GM23338 (cell line): Measurements from ENCODE around the gene CCDC82. TPM values are rescaled to one million over a fixed set of nuclear protein-coding genes. Genes with fewer than 3 reads are reported as not detected.
A peak's percentile ranks its signal among the peaks of the same experiment; 100 is the strongest.

Experiments used
- ATAC-seq: fragments of 200-7000 bp; cut with Tn5 transposase; 3 replicates; pipeline ENCODE4 v1.9.1; 2020
- DNase-seq: peaks from one replicate; pipeline ENCODE4 v3.0.0-alpha.2; 2015; ENCODE audit warnings: low spot score
- H2AFZ ChIP-seq: fragments of 200-600 bp; sonication (generic); 2 replicates; pipeline ENCODE4 v1.8.0; 2016; ENCODE audit warnings: antibody characterized with exemption, mild to moderate bottlenecking, moderate library complexity
- H3F3A ChIP-seq: fragments of 200-600 bp; sonication (generic); replicated peaks from 2 replicates; pipeline ENCODE4 v1.8.0; 2017; ENCODE audit warnings: antibody characterized with exemption, mixed run types, low read depth
- H3K27ac ChIP-seq: fragments of 200-600 bp; sonication (generic); 2 replicates; pipeline ENCODE4 v1.6.1; 2016; ENCODE audit warnings: low read depth
- H3K27me3 ChIP-seq: fragments of 200-600 bp; sonication (generic); 2 replicates; pipeline ENCODE4 v1.8.0; 2016; ENCODE audit warnings: mild to moderate bottlenecking, mixed run types, moderate library complexity; ENCODE audit not compliant: insufficient read depth
- H3K36me3 ChIP-seq: fragments of 200-600 bp; sonication (generic); 2 replicates; pipeline ENCODE4 v1.8.0; 2016; ENCODE audit warnings: mild to moderate bottlenecking; ENCODE audit not compliant: insufficient read depth
- H3K4me1 ChIP-seq: fragments of 200-600 bp; sonication (generic); 2 replicates; pipeline ENCODE4 v1.8.0; 2016; ENCODE audit warnings: mild to moderate bottlenecking, moderate library complexity; ENCODE audit not compliant: insufficient read depth
- H3K4me2 ChIP-seq: fragments of 200-600 bp; sonication (generic); 2 replicates; pipeline ENCODE4 v1.7.1; 2017; ENCODE audit warnings: mixed run types
- H3K4me3 ChIP-seq: fragments of 200-600 bp; sonication (generic); 2 replicates; pipeline ENCODE4 v1.6.1; 2016; ENCODE audit warnings: mixed run types
- H3K79me2 ChIP-seq: fragments of 200-600 bp; sonication (generic); replicated peaks from 2 replicates; pipeline ENCODE4 v1.8.0; 2017; ENCODE audit warnings: mild to moderate bottlenecking; ENCODE audit not compliant: insufficient read depth
- H3K9me2 ChIP-seq: fragments of 200-600 bp; sonication (generic); 2 replicates; pipeline ENCODE4 v1.8.0; 2017; ENCODE audit not compliant: insufficient read depth
- H4K20me1 ChIP-seq: fragments of 200-600 bp; sonication (generic); replicated peaks from 2 replicates; pipeline ENCODE4 v1.8.0; 2017; ENCODE audit warnings: mild to moderate bottlenecking; ENCODE audit not compliant: insufficient read depth
- H3K27ac Mint-ChIP-seq: 2 replicates; pipeline ENCODE4 v1.8.0; 2020; ENCODE audit warnings: inconsistent platforms, mild to moderate bottlenecking, moderate library complexity, mixed read lengths
- H3K27me3 Mint-ChIP-seq: 3 replicates; pipeline ENCODE4 v1.8.0; 2022; ENCODE audit warnings: low read depth, mild to moderate bottlenecking, moderate library complexity, mixed read lengths, inconsistent platforms; ENCODE audit not compliant: insufficient read depth, poor library complexity
- H3K36me3 Mint-ChIP-seq: 3 replicates; pipeline ENCODE4 v1.8.0; 2021; ENCODE audit warnings: low read depth, mild to moderate bottlenecking, inconsistent platforms, moderate library complexity, mixed read lengths
- H3K4me1 Mint-ChIP-seq: 3 replicates; pipeline ENCODE4 v1.8.0; 2020; ENCODE audit warnings: mild to moderate bottlenecking, inconsistent platforms, mixed read lengths
- H3K4me3 Mint-ChIP-seq: 3 replicates; pipeline ENCODE4 v1.8.0; 2021; ENCODE audit warnings: moderate library complexity, mild to moderate bottlenecking, inconsistent platforms, mixed read lengths
- H3K9me3 Mint-ChIP-seq: 3 replicates; pipeline ENCODE4 v1.8.0; 2020; ENCODE audit warnings: moderate library complexity, mild to moderate bottlenecking, inconsistent platforms, mixed read lengths
- CREB1 ChIP-seq: fragments of 250-450 bp; sonication (Bioruptor Pico); IDR thresholded peaks from 2 replicates; pipeline ENCODE4 v1.5.0; 2020; ENCODE audit warnings: low read depth, mild to moderate bottlenecking, moderate library complexity
- CTCF ChIP-seq, 2 experiments: fragments of 200-600 bp in 1 of 2; sonication (generic) in 1 of 2; conservative IDR thresholded peaks; 2 replicates each; pipeline versions ENCODE4 v1.5.1 to v1.6.1; 2016 to 2017; ENCODE audit warnings: antibody characterized with exemption in 2 of 2, low read depth in 2 of 2, mild to moderate bottlenecking in 2 of 2, moderate library complexity in 1 of 2
- ETS1 ChIP-seq: IDR thresholded peaks from 2 replicates; pipeline ENCODE4 v1.6.1; 2016; ENCODE audit warnings: antibody characterized with exemption
- EZH2 ChIP-seq: fragments of 200-600 bp; sonication (generic); IDR thresholded peaks from one replicate; pipeline ENCODE4 v1.8.0; 2017; ENCODE audit warnings: antibody characterized with exemption, mild to moderate bottlenecking, low read depth; ENCODE audit not compliant: unreplicated experiment
- EZH2phosphoT487 ChIP-seq: fragments of 200-600 bp; sonication (generic); IDR thresholded peaks from one replicate; pipeline ENCODE4 v1.8.1; 2018; ENCODE audit warnings: antibody characterized with exemption; ENCODE audit not compliant: unreplicated experiment
- JUNB ChIP-seq: IDR thresholded peaks from one replicate; pipeline ENCODE4 v1.6.1; 2016; ENCODE audit warnings: antibody characterized with exemption; ENCODE audit not compliant: unreplicated experiment
- NANOG ChIP-seq: IDR thresholded peaks from 2 replicates; pipeline ENCODE4 v1.6.1; 2016; ENCODE audit warnings: antibody characterized with exemption, borderline replicate concordance
- POLR2AphosphoS5 ChIP-seq: IDR thresholded peaks from 2 replicates; pipeline ENCODE4 v1.6.1; 2016; ENCODE audit warnings: antibody characterized with exemption, low read depth
- REST ChIP-seq: IDR thresholded peaks from one replicate; pipeline ENCODE4 v1.6.1; 2018; ENCODE audit warnings: antibody characterized with exemption; ENCODE audit not compliant: unreplicated experiment
- STAT1 ChIP-seq: IDR thresholded peaks from one replicate; pipeline ENCODE4 v1.6.1; 2016; ENCODE audit warnings: antibody characterized with exemption; ENCODE audit not compliant: unreplicated experiment
- ZNF114 ChIP-seq: fragments of 250-450 bp; sonication (Bioruptor Pico); IDR thresholded peaks from 2 replicates; pipeline ENCODE4 v1.5.0; 2020; ENCODE audit warnings: mild to moderate bottlenecking, moderate library complexity
- ZNF331 ChIP-seq: fragments of 250-450 bp; sonication (Bioruptor Pico); IDR thresholded peaks from 2 replicates; pipeline ENCODE4 v1.5.0; 2020; ENCODE audit warnings: low read depth, mild to moderate bottlenecking, moderate library complexity
- ZNF462 ChIP-seq: fragments of 250-450 bp; sonication (Bioruptor Pico); IDR thresholded peaks from 2 replicates; pipeline ENCODE4 v1.5.0; 2020; ENCODE audit warnings: mild to moderate bottlenecking, moderate library complexity
- polyA plus RNA-seq: library from polyadenylated mRNA; unstranded; fragments of >200 nt; fragmentation: Nextera tagmentation; extraction: Ambion mirVana; gene quantifications from 2 replicates; pipeline ENCODE4 v1.2.1, GENCODE V29; 2016
- total RNA-seq: library from RNA; depleted of rRNA; stranded (reverse); fragments of >200 nt; shearing (Covaris generic); gene quantifications from 2 replicates; pipeline ENCODE4 v1.2.3, GENCODE V29; 2014

Gene CCDC82
- total and polyA plus RNA-seq, 2 experiments from 2014 or later = 15.7 to 45.8 TPM

GRCh38 chr11:96337541-96338431 is 51.9 kb downstream of the CCDC82 start:
- peaks cover 54% of the 10 kb centered on the region for H3K79me2 ChIP-seq
- DNase-seq = no peak
- peaks cover 79% of the 10 kb centered on the region for H3K4me1 ChIP-seq
- H3F3A ChIP-seq = 0 out of 2 replicates have a peak, but pooled peaks cover 5% of the 10 kb centered on the region
- H2AFZ ChIP-seq = no peak overlapping the region
- no peaks in the 10 kb centered on the region for H3K36me3 ChIP-seq
- H3K4me1 Mint-ChIP-seq = peaks cover 78% of the 10 kb centered on the region
- H3K27me3 ChIP-seq = peaks cover 8% of the 10 kb centered on the region; the same call in 1 of the 2 replicates
- H3K4me3 ChIP-seq = no peak overlapping the region
- H3K27ac ChIP-seq = 0 out of 2 replicates have a peak overlapping the region, but pooled peaks have one; percentile 18
- H3K4me2 ChIP-seq = peak overlapping the region; percentile 39
- no peak overlapping the region for H3K4me3 Mint-ChIP-seq
- no peaks in the 10 kb centered on the region for H3K9me3 Mint-ChIP-seq
- ATAC-seq = 0 out of 3 replicates have a peak, but pooled peaks have one; percentile 5
- H3K27ac Mint-ChIP-seq = no peak overlapping the region
- H3K36me3 Mint-ChIP-seq = no peaks in the 10 kb centered on the region
- TF ChIP-seq ZNF331 (CRISPR knock-in tag) (no peak), EZH2 (no peak), REST (no peak), ZNF114 (CRISPR knock-in tag) (no peak), NANOG (no peak), JUNB (no peak), CTCF (conservative IDR thresholded peaks at IDR 0.05; ENCODE audit: low read depth in 2 of 2) (no peak), ZNF462 (CRISPR knock-in tag) (no peak), CREB1 (CRISPR knock-in tag) (no peak), STAT1 (no peak), POLR2AphosphoS5 (no peak), ETS1 (no peak), EZH2phosphoT487 (no peak)
- no peaks in the 10 kb centered on the region for H3K9me2 ChIP-seq
- H4K20me1 ChIP-seq = no peaks in the 10 kb centered on the region
- peaks cover 6% of the 10 kb centered on the region for H3K27me3 Mint-ChIP-seq
